Measurements from ENCODE around the gene CUX1.

The CUX1 gene

GRCh38 chr7:102101111-102101551, 283.7 kb downstream of the CUX1 start:
- TF ChIP-seq CTCF (IDR thresholded peaks at IDR 0.05; ENCODE audit: borderline replicate concordance, insufficient read depth, low read depth, low read length): no peak

DNA sequence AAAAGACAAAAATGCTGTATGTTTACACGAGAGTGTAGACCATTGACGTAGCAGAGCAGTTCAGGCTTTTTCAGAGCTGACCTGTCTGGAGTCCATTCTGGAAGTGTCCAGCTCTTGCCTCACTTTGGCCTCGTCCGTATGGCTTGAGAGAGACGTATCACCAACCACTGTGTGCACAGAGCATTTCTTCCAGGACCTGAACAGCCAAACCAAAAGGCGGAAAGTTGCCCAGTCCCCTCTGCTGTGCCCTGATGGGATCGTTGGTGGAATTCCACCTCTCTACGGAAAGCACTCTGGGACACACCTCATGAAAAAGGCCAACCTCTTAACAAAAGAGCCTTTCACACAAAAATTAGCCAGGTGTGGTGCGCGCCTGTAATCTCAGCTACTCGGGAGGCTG, 284.5 kb downstream of the CUX1 start:
- H3K4me3 ChIP-seq (ENCODE audit: low read depth, low read length): no peak overlapping the region
- no peak for TF ChIP-seq CTCF (IDR thresholded peaks at IDR 0.05; ENCODE audit: borderline replicate concordance, insufficient read depth, low read depth, low read length)

More at GRCh38 chr7:102101111-102101551, 283.7 kb downstream of the CUX1 start:
- no peak overlapping the region for H3K4me3 ChIP-seq (ENCODE audit: low read depth, low read length)

DNA sequence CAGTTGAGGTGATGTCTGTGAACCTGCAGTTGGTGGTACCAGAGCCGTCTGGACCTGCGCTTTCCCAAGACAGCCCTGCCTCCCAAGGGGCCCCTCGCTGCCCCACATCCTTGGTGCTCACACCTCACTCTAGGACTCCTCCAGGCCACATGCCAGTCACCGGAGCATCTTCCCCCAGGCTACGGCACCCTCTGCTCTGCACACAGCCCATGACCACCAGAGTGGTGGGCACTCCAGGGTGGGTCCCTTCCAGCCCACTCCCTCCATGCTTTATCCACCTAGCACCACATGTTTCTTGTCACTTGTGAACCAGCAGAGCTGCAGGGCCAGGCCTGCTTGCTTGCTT, 285.6 kb downstream of the CUX1 start:
- no peak for TF ChIP-seq CTCF (IDR thresholded peaks at IDR 0.05; ENCODE audit: borderline replicate concordance, insufficient read depth, low read depth, low read length)
- no peak overlapping the region for H3K4me3 ChIP-seq (ENCODE audit: low read depth, low read length)

GRCh38 chr7:102104245-102104644, 286.8 kb downstream of the CUX1 start:
- no peak for TF ChIP-seq CTCF (IDR thresholded peaks at IDR 0.05; ENCODE audit: borderline replicate concordance, insufficient read depth, low read depth, low read length)
- H3K4me3 ChIP-seq (ENCODE audit: low read depth, low read length): no peak overlapping the region

DNA sequence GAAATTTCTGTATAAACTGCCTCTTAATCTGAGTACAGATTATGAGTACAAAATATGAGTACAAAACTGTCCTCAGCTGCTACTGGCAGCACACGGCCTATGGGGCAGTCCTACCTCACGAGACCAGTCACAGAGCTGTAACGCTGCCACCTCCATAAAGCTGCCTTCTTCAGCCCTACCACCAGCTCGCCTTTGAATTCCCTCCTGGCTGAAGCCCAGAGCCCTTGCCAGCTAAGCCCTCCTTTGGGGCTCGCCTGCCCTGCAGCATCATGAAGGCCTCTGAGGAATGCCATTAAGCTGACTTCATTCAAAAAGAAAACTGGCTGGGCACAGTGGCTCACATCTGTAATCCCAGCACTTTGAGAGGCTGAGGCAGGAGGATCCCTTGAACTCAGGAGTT, 289.2 kb downstream of the CUX1 start:
- TF ChIP-seq CTCF (IDR thresholded peaks at IDR 0.05; ENCODE audit: borderline replicate concordance, insufficient read depth, low read depth, low read length): no peak
- H3K4me3 ChIP-seq (ENCODE audit: low read depth, low read length): no peak overlapping the region

- no peak overlapping the region for H3K4me3 ChIP-seq (ENCODE audit: low read depth, low read length)
- TF ChIP-seq CTCF (IDR thresholded peaks at IDR 0.05; ENCODE audit: borderline replicate concordance, insufficient read depth, low read depth, low read length): no peak
Measured at GRCh38 chr7:102107474-102108104, 290.2 kb downstream of the CUX1 start.
